Neutrophil (primary cell): ENCODE data around the gene DLG5.

Source experiments
- H3K27ac ChIP-seq: fragments of 200-600 bp; sonication (generic); 2 replicates; pipeline ENCODE4 v1.5.1; 2016; ENCODE audit warnings: mild to moderate bottlenecking, moderate library complexity
- H3K27me3 ChIP-seq: fragments of 200-600 bp; sonication (generic); 2 replicates; pipeline ENCODE4 v1.6.0; 2016; ENCODE audit warnings: mild to moderate bottlenecking
- H3K36me3 ChIP-seq: fragments of 200-600 bp; sonication (generic); 2 replicates; pipeline ENCODE4 v1.5.1; 2017
- H3K4me1 ChIP-seq, 2 experiments: fragments of 200-600 bp in 1 of 2; sonication (generic) in 1 of 2; 1 replicate in 1 of 2; 2 replicates in 1 of 2; pipeline versions ENCODE4 v1.5.1 to v1.6.1; 2013 to 2016; ENCODE audit warnings: low read depth in 1 of 2, low read length in 1 of 2, mild to moderate bottlenecking in 1 of 2, moderate library complexity in 1 of 2; ENCODE audit not compliant: control insufficient read depth in 1 of 2, insufficient read depth in 1 of 2
- H3K4me3 ChIP-seq, 2 experiments: fragments of 200-600 bp in 1 of 2; sonication (generic) in 1 of 2; 1 replicate in 1 of 2; 2 replicates in 1 of 2; pipeline ENCODE4 v1.5.1; 2013 to 2016; ENCODE audit warnings: low read depth in 1 of 2, low read length in 1 of 2, mild to moderate bottlenecking in 1 of 2, moderate library complexity in 1 of 2
- H3K9me3 ChIP-seq: fragments of 200-600 bp; sonication (generic); 2 replicates; pipeline ENCODE4 v1.5.1; 2016
- TF ChIP-seq, protein P1 (sequence below): fragments of 200-600 bp; sonication (generic); IDR thresholded peaks from 2 replicates; pipeline ENCODE4 v1.5.1; 2016; ENCODE audit warnings: antibody characterized with exemption

The DLG5 gene

DNA sequence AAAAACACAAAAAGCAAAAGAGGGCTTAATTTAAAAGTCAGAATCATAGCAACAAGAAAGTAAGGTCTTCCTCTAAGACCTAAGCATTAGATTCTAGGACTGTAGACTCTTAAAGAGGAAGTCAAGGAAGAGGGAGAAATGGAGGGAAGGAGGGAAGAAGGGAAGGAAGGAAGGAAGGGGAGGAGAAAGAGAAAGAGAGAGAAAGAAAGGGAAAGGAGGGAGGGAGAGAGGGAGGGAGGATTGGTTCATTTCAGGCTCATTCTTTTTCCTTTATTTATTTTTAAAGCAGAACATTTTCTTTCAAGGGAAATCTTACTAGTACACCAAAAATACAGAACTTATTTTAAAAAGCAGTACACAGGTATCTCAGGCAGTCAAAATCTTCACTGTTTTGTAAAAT is 81.1 kb downstream of the DLG5 start:
- H3K9me3 ChIP-seq: no peaks in the 10 kb centered on the region
- no peaks in the 10 kb centered on the region for H3K27me3 ChIP-seq
- TF ChIP-seq, protein P1, sequence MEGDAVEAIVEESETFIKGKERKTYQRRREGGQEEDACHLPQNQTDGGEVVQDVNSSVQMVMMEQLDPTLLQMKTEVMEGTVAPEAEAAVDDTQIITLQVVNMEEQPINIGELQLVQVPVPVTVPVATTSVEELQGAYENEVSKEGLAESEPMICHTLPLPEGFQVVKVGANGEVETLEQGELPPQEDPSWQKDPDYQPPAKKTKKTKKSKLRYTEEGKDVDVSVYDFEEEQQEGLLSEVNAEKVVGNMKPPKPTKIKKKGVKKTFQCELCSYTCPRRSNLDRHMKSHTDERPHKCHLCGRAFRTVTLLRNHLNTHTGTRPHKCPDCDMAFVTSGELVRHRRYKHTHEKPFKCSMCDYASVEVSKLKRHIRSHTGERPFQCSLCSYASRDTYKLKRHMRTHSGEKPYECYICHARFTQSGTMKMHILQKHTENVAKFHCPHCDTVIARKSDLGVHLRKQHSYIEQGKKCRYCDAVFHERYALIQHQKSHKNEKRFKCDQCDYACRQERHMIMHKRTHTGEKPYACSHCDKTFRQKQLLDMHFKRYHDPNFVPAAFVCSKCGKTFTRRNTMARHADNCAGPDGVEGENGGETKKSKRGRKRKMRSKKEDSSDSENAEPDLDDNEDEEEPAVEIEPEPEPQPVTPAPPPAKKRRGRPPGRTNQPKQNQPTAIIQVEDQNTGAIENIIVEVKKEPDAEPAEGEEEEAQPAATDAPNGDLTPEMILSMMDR: no peak
- no peak overlapping the region for H3K4me3 ChIP-seq
- H3K36me3 ChIP-seq: no peaks in the 10 kb centered on the region
- peaks cover 0 to 7% of the 10 kb centered on the region in 2 experiments for H3K4me1 ChIP-seq
- H3K27ac ChIP-seq: no peak overlapping the region

- no peak overlapping the region for H3K27ac ChIP-seq
- H3K36me3 ChIP-seq: no peaks in the 10 kb centered on the region
- peaks cover 0 to 7% of the 10 kb centered on the region in 2 experiments for H3K4me1 ChIP-seq
- no peak overlapping the region for H3K4me3 ChIP-seq
- H3K9me3 ChIP-seq: no peaks in the 10 kb centered on the region
- TF ChIP-seq, protein P1: no peak
- no peaks in the 10 kb centered on the region for H3K27me3 ChIP-seq
Observed at GRCh38 chr10:77844713-77845445, 81.7 kb downstream of the DLG5 start.

- no peaks in the 10 kb centered on the region for H3K36me3 ChIP-seq
Observed at GRCh38 chr10:77844177-77844576, 82.4 kb downstream of the DLG5 start.

GRCh38 chr10:77843264-77843663 is 83.3 kb downstream of the DLG5 start:
- Histone ChIP-seq H3K4me1 (peaks cover 0 to 7% of the 10 kb centered on the region in 2 experiments), H3K9me3 (no peaks in the 10 kb centered on the region), H3K4me3 (no peak overlapping the region), H3K36me3 (no peaks in the 10 kb centered on the region), H3K27me3 (no peaks in the 10 kb centered on the region), H3K27ac (no peak overlapping the region)
- TF ChIP-seq, protein P1: no peak

More at GRCh38 chr10:77844177-77844576, 82.4 kb downstream of the DLG5 start:
- Histone ChIP-seq H3K9me3 (no peaks in the 10 kb centered on the region), H3K4me3 (no peak overlapping the region), H3K4me1 (peaks cover 0 to 7% of the 10 kb centered on the region in 2 experiments), H3K27ac (no peak overlapping the region), H3K27me3 (no peaks in the 10 kb centered on the region)
- TF ChIP-seq, protein P1: no peak

GRCh38 chr10:77842652-77843212 is 83.8 kb downstream of the DLG5 start:
- TF ChIP-seq, protein P1: no peak
- no peaks in the 10 kb centered on the region for H3K36me3 ChIP-seq
- peaks cover 0 to 7% of the 10 kb centered on the region in 2 experiments for H3K4me1 ChIP-seq
- no peak overlapping the region for H3K27ac ChIP-seq
- no peak overlapping the region for H3K4me3 ChIP-seq
- no peaks in the 10 kb centered on the region for H3K9me3 ChIP-seq
- no peaks in the 10 kb centered on the region for H3K27me3 ChIP-seq
